NCI-H187 treated with DMSO at 0.1 percent for 48 hours (cell line): ENCODE data around the gene SCFD2.

Source experiments
- DNase-seq: peaks from one replicate; lab custom pipeline; 2025; lab: John Stamatoyannopoulos, UW

The SCFD2 gene

DNA sequence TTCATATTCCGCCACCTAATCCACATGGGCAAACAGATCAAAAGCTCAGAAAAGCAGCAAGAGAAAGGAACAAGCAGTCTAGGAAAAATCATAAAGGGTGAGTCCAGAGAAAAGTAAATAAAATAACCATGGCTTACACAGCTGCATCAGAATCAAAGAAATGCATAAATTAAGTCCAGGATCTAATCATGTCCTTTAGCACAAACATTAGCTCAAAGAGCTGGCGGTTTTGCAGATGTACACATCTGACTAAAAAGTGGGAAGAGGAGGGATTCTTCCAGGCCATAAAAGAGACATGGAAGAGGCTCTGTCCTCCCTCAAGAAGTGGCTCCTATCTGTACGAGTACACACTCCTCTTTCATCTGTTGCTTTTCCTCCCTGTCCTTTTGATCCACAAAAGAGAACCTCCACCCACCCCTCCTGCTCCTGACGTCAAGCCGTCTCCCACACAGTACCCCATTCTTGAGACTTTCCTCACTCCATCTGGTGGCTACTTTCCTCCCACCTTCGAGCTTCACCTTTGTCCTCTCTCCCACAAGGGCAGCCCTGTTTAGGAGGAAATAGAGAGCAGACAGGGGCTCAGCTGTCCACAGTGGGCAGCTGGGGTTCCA lies 411.2 kb downstream of the SCFD2 start:
- no peak for DNase-seq

GRCh38 chr4:52952540-52952939 lies 413.3 kb downstream of the SCFD2 start:
- DNase-seq: no peak

DNA sequence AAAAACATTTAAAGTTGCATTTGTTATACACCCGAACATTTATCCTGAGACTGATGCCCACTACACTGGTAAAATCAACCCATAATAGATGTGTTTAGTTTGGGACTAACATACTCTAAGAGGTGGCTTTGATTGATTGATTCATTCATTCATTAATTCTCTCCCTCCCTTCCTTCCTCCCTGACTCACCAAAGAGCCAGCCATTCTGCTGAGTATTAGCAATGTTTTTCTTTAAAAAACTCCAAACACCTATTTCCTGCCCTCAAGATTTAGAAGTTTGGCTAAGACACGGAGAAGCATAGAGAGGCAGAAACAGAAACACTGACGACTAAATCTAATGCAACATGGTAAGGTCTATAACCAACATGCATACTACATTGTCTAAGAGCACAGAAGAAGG lies 414.8 kb downstream of the SCFD2 start:
- no peak for DNase-seq

- no peak for DNase-seq
Observed at GRCh38 chr4:52950226-52950625, 415.6 kb downstream of the SCFD2 start.

DNA sequence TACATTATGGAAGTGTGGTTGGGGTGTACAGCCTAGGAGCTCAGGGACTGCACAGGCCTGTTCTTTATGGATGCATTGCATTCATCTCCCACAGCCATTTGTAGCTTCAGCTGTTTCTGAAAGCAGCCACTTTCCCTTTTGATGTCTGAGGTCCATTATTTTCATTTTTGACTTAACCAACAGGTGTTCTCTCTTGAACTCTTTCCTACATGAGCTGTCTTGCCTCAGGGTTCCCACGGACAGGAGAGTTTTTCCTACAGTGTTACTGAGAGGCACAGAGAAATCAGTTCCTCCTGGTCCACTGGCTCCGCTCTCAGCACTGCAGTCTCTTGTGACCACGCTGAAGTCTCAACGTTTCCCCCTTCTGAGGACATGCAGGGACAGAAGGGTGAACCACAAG lies 416.5 kb downstream of the SCFD2 start:
- DNase-seq: no peak

DNA sequence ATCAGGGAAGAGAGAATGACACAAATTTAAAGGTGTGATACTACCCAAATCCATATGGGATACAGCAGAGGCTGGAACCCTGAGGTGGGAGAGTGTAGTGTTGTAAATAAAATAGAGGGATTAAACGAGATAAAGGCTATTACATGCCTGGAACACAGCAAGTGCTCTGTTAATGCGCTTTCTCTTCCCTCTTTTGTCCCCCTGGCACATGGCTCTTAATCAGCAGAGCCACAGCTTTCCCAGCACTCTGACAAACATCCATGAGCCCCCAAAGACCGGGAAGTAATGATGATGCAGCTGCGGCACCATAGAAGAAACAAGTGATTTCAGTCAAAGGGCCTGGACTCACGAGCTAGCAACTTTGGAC lies 417.8 kb downstream of the SCFD2 start:
- DNase-seq: no peak

- no peak for DNase-seq
Observed at GRCh38 chr4:52947401-52948056, 418.3 kb downstream of the SCFD2 start.

GRCh38 chr4:52946855-52947254 lies 419.0 kb downstream of the SCFD2 start:
- no peak for DNase-seq

GRCh38 chr4:52945982-52946381 lies 419.9 kb downstream of the SCFD2 start:
- no peak for DNase-seq

- DNase-seq: no peak
Observed at GRCh38 chr4:52945326-52945898, 420.4 kb downstream of the SCFD2 start.

DNA sequence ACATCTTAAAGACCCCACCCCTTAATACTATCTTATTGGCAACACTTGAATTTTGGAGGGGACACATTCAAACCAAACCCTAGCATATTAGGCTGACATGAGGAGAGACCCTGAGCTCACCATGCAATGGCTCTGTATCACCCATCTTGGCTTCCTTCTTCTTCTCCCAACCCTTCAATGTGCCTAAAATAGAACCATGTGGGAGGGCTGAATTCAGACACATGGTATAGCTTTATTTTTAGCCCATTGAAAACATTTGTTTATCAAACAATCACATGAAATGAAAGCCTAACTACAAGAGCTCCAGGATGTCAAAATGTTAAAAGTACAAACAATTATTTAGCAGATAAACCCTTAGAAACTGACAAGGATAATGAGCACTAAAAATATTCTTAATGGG lies 422.2 kb downstream of the SCFD2 start:
- no peak for DNase-seq

DNA sequence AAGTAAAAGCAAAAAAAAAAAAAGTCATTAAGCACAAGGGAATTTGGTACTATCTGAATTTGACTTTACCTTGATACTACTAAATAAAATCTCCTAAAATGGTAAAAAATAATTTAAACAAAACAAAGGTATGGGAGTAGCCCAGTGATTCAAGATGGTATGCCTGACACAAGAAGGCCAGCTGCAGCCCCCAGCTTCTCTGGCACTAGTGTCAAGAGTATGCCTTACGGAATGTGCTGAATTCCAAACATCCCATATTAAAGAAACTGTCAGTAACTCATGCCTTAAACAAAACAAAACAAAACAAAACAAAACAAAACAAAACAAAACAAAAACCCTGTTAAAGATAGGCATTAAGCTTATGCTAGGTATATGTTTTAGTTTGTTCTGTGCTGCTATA lies 422.9 kb downstream of the SCFD2 start:
- DNase-seq: no peak

DNA sequence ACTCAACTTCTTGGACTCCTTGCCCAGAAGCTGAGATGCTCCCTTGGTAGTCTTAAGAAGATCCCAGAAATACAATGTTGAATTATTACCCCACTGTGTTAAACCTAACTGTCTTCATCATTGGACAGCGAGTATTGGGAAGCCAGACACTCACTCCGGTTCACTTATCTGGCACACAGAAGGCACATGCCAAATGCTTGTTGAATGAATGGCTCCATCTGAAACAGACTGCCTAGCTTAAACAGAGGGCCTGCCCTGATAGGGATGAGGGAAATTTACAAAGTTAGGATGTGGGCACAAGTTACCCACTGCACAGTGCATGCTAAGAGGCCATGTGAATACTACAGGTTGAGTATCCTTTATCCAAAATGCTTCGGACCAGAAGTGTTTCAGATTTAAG lies 424.4 kb downstream of the SCFD2 start:
- DNase-seq: no peak

DNA sequence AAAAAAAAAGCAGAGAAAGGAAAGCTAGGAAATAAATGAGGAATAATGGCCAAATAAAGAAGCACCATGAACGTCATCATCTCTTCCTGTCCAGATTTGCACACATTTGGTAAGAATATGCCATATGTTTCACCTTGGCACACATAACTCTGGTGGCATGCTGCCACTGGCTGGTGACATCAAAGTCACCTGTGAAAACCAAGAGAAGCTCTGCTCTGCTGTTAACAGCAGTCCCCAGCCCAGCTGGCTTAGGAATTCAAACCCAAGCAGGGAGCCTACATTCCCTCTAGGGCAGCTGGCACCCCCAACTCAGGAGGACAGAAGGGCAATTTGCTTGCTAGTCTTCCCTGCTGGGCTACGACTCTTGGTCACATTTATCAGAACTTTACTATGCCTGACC lies 426.1 kb downstream of the SCFD2 start:
- DNase-seq: no peak

DNA sequence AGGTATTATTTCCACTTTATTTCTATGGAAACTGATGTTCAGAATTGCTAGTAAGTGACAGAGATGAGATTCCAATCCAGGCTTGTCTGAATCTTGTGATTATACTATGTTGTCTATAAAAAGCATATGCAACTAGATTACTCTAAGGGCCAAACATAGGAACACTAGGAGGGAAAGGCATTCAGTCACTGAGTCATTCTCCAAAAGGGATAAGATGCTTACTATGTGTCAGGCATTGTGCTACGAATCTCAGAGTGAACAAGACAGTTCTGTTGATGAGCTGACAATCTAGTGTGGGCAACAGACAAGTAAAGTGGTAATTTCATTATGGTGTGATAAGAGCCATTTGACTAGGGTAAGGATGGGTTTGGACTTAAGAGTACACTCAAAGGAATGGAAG lies 426.5 kb downstream of the SCFD2 start:
- no peak for DNase-seq

DNA sequence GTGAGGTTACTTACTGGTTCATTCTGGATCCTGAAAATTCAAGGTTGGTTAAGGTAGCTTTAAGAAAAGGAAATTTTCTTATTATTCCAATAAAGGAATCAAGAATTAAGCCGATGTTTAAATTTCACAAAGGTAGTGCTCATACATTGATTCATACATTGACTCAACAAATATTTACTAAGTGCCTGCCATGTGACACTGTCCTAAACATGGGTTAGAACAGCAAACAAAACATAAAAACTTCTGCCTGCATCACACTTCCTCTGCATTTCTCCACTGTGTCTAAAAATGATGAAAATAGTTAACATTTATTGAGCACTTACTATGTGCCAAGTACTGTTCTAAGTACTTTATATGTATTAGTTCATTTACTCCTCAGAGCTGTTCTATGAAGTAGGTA lies 428.0 kb downstream of the SCFD2 start:
- DNase-seq: no peak

DNA sequence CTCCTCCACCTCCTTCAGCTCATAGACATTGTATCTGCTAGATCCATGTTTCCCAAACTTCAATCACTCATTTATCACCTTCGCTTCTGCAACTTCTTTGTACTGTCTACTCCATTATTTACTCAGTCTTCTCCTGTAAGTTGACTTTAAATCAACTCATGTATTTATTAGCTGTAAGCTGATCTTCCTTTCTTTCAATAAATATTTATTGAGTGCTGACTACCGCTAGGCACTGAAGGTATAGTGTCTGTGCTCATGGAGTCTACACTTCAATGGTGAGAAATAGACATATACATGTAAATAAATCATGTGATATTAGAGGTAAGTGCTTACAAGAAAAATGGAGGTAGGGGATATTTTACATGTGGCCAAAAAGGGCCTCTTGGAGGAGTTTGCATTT lies 429.1 kb downstream of the SCFD2 start:
- DNase-seq: no peak

DNA sequence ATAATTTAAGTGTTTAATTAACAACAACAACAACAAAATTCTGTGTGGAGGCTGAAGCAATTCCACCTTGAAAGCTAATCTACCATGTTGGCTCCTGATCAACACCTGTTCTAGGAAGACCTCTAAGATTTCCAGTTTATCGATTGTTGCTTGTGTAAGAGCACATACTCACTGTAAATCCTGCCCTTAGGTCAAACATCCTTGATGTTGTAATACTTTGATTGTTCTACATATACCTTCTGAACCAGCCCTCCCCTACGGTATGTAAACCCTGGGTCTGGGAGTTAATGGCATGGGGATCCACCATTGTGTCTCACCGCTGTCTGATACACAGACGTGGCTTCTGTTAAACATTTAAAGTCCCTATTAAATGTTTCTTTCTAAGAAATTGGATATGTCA lies 430.5 kb downstream of the SCFD2 start:
- no peak for DNase-seq

DNA sequence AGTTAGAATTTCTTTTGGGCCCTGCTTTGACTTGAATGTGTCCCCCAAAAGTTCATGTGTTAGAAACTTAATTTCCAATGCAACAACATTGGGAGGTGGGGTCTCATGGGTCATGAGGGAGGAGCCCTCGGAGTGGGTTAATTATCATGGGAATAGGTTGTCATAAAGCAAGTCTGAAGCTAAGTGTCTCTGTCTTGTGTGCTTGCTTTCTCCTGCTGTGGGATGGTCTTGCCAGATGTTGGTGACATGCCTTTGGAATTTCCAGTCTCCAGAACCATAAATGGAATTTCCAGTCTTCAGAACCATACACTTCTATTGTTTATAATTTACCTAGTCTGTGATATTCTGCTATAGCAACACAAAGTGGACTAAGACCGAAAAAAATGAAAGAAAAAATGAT lies 432.1 kb downstream of the SCFD2 start:
- no peak for DNase-seq

DNA sequence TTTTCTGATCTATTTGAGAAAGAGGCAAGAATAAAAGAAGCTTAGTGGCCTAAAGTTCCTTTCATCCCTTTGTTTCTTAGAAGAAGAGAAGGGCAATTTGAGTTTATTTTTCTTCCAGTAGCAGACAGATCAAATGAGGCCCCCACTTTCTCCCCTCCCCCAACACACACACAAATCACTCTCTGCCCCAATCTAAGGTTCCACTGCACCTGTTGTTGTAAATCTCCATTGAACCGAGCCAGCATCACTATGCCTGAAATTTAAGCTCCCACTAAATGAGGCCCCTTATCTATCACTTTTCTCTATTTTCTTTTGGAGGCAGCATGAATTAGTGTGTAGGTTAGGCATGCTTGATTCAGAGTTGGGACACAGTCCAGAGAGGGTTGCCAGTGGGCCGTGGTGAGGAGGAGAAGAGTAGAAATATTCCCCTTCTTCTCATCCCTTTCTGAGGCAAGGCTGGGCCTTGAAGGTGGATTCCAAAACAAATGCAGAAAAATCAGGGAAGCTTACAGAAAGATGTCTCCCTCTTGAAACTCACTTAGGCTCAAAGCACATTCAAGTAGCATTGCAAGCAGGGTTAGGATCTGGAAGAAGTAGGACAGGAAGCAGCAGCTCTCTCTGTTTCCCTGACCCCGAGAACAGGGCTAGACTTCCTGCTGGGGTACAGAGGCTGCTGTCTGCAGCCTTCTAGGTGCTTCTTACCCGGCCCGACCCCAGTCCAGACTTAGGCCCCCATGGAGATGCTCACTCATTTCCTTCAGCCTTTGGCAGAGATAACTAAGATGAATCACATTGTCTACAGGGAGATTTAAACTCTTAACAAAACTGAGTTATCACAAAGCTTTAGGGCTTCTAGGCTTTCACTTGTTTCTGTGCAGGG lies 433.0 kb downstream of the SCFD2 start:
- no peak for DNase-seq

DNA sequence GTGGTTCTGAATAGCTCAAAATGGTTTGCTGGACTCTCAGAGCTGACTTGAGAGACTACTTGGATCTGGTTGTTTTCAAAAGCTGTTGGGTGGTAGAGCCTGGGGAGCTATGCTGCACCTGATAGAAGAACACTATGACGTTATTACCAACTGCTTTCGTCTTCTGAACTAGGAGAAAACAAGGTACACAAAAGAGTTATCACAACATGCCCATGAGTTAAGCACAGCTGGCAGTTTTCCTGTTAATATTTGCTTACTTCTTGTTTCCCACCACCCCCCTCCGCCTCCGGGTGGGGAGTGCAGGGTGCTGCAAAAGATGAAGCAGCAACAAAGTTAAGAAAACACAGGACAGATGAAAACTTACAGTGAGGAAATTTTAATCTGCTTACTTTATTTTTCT lies 434.6 kb downstream of the SCFD2 start:
- no peak for DNase-seq

GRCh38 chr4:52926196-52926974 lies 439.5 kb downstream of the SCFD2 start:
- DNase-seq: no peak
